NCI-H2196 treated with DMSO at 0.1 percent for 48 hours (cell line): Measurements from ENCODE around the gene PKP2.
"Not testable (repeated sequence)": the region's sequence is repeated elsewhere in the genome, so short reads cannot be mapped to it uniquely, and the experiment has no call there.

ENCODE experiments used
- DNase-seq: peaks from one replicate; lab custom pipeline; 2025; ENCODE audit not compliant: unreplicated experiment; lab: John Stamatoyannopoulos, UW

PKP2 gene

GRCh38 chr12:32864731-32865130 lies 31.8 kb downstream of the PKP2 start:
- DNase-seq: no peak

DNA sequence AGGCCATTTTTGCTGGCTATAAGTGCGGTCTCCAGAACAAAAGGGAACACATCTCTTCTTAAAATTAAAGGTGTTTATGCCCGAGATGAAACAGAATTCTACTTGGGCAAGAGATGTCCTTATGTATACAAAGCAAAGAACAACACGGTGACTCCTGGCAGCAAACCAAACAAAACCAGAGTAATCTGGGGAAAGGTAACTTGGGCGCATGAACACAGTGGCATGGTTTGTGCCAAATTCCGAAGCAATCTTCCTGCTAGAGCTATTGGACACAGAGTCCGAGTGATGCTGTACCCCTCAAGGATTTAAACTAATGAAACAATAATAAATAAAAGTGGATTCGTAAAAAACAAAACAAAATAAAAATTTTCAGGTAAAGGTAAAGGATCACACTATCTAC lies 33.4 kb downstream of the PKP2 start:
- no peak for DNase-seq

- not testable (repeated sequence) for DNase-seq
Measured at GRCh38 chr12:32861658-32862057, 34.9 kb downstream of the PKP2 start.

- no peak for DNase-seq
Measured at GRCh38 chr12:32860192-32860591, 36.4 kb downstream of the PKP2 start.

- no peak for DNase-seq
Measured at GRCh38 chr12:32859389-32859788, 37.2 kb downstream of the PKP2 start.

GRCh38 chr12:32854716-32855115 lies 41.9 kb downstream of the PKP2 start:
- no peak for DNase-seq

DNA sequence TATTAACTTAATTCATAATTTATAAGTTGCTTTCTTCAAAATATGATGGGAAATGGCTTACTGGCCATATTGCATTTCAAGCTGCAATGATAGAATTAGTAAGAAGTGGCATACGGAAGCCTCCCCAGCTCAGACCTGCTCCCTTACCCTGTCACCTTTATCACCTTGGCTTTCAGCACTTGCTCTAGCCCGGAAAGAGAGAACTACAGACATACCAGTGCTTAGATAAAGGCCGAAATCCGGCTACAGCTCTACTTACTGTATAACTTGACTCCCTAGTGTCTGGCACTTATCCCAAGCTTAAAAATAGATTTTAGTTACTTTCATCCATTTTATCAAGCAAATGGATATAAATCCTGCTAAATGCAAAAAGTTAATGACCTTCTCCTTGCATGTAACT lies 42.5 kb downstream of the PKP2 start:
- DNase-seq: no peak

DNA sequence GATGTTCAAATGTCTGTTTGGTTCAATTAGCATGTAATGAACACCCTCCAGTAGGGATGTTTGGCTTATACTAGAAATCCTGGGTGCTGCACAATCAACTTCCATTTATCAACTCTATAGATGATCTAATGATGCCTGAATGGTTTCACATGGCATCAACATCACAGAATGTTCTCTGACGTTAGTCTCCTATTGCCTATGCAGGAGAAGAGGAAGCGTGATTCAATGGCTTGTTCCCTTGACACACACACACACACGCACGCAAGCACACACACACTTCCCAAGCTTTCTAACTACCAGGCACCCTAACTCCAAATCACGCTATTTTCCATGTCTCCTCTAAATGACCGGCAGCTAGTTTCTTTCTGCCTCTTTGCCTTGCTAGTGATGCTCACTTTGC lies 49.3 kb downstream of the PKP2 start:
- DNase-seq: no peak

DNA sequence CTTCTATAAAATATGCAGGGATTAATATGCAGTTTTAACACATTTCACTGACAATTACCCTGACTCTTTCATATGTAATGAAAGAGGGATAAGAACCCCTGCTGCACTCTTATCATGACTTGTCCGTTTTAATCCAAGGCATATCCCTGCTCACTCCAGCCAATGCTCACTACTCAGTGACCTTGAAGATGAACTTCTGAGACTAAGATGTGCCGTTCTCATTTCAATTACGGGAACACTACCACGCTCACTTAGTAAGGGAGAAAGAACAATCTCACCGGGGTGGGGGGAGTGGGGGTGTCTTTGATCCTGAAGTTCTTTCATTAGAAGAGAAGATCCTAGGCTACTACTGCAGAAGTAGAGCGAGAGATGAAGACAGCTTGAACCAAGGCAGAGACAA lies 50.5 kb downstream of the PKP2 start:
- DNase-seq: no peak

DNA sequence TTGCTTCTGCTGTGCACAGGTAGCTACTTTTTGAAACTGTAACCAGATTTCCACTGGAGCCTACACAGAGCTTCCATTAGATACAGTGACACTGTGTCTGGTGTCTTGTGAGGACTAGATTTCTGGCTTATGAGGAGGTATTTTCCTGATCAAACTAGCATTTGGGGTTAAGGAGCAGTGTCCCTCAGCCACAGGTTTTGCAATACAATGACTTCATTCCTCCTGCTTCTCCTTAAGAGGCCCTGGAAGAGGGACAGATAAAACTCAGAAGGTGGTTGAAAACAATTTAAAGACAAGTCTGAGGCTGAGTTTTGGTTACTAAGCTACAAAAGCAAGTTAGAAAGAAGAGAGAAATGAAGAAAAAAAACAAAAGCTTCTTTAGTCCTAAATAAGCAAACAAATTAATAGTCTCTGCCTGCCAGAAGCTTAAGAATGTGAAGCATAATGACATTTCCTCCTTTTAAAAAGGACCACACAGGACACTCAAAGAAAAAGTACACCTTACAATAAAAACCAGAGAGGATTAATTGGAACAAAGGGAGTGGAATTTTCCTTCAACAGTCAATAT lies 53.0 kb downstream of the PKP2 start:
- DNase-seq: no peak

DNA sequence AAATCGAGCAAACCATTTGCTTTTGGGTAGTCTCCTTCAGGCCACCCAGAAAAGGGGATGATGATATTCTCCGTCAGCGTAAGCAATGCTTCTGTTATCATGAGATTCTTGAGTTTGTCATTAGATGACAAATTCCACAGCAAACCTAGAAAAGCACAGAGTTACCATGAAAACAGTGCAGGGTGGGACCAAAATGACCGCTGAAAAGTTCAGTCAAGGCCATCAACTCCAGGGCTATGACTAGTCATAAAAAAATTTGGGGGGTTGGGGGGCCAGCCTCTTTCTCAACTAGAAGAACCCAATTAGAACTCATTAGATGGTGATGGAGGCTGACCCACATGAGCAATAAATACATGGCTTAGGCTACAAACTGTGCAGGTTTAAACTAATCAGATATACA lies 55.5 kb downstream of the PKP2 start:
- DNase-seq: no peak

- DNase-seq: no peak
Measured at GRCh38 chr12:32839828-32840227, 56.7 kb downstream of the PKP2 start.

GRCh38 chr12:32837974-32838373 lies 58.6 kb downstream of the PKP2 start:
- DNase-seq: no peak

DNA sequence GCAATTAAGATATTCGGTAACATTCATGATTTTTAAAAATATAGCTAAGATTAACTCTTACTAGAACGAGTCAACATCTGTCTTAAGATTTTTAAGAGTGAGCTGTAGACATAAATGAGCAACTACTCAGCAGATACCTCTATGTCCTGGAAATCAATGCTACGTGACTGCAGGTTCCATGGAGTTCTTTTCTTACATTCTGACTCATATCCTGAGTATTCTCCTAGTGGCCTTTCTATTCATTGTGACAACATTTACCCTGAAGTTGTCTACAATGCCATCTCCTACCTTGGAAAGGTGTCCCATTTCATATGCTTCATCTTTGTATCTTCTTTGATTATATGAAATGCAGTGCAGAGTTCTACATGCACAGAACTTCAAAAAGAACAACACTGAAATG lies 59.9 kb downstream of the PKP2 start:
- DNase-seq: no peak

GRCh38 chr12:32834122-32834521 lies 62.5 kb downstream of the PKP2 start:
- no peak for DNase-seq

DNA sequence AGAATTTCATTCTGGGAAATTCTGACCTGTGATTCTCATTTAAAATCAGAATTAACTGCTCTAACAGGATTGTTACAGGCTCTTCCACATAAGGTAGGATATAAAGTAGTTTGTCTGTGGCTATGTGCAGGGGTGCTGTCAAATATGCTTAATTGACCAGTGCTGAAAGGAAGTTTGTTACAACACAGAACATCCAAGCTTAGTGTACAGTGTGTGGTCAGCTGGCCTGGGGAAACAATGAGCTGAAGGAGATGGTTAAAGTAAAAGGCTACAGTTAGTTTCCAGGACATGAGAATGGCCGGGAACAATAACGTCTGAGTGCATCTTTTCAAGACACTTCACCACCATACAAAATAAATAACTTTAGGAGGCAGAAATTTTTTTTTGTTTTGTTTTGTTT lies 68.0 kb downstream of the PKP2 start:
- no peak for DNase-seq

GRCh38 chr12:32828120-32828519 lies 68.5 kb downstream of the PKP2 start:
- no peak for DNase-seq

- no peak for DNase-seq
Measured at GRCh38 chr12:32826807-32827412, 69.7 kb downstream of the PKP2 start.

DNA sequence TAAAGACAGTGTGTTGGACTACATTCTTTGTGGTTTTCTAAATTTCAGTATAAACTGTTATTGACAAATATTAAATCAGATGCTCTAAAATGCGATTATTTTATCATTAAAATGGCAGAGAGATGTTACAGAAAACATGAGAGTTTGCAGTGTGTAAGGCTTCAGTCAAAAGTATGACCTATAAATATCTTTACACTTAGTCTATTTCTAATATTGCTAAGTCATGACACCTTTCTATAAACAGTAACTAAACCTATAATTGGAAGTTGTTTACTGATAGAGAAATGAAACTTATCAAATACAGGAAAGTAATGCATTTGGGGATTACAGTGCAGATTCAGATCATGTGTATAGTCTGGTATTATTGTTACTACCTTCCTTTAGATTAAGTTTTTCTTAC lies 72.0 kb downstream of the PKP2 start:
- DNase-seq: no peak

DNA sequence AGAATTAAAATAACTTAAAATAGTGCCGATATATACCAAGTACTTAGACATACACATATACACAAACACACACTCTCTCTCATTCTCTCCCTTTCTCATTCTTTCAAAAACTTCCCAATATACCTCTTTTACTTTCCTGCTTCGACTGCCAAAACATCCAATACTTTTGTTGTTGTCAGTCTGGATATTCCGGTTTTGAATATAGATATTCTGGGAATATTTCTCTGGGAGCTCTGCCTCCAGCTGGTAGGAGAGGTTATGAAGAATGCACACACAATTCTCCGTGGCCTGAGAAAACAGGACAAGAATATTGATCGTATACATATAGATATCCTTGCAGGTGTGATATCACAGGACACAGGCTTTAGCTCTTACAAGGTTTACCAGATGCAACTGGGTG lies 74.2 kb downstream of the PKP2 start:
- DNase-seq: no peak

GRCh38 chr12:32821710-32822109 lies 74.9 kb downstream of the PKP2 start:
- DNase-seq: no peak

GRCh38 chr12:32821293-32821692 lies 75.3 kb downstream of the PKP2 start:
- DNase-seq: no peak

GRCh38 chr12:32820376-32820931 lies 76.1 kb downstream of the PKP2 start:
- no peak for DNase-seq
